Adipose tissue (tissue), 3 donors: ENCODE results near the gene SMCO2. TPM values are rescaled to one million over a fixed set of nuclear protein-coding genes. Genes with fewer than 3 reads are reported as not detected.
"Not testable (repeated sequence)": the region's sequence is repeated elsewhere in the genome, so short reads cannot be mapped to it uniquely, and the experiment has no call there.

ENCODE experiments used
- H3K27ac ChIP-seq: one replicate; pipeline ENCODE4 v1.5.1; 2013; ENCODE audit warnings: low read depth, low read length
- WGBS, 3 donors: extraction: QIAGEN DNeasy Blood & Tissue Kit; methylation state at CpG; one replicate each; pipeline ENCODE4 v1.1.7; 2013; 5-methylcytosine and 5-hydroxymethylcytosine counted together
- polyA plus RNA-seq, 3 donors: library from polyadenylated mRNA; stranded (reverse); fragments of 200-250 nt; gene quantifications; one replicate each; pipeline ENCODE4 v1.2.3, GENCODE V29; 2013
- donor health status: healthy with polysubstance abuse.
- donor health status: Bipolar disorder and iron deficiency.
- donor health status: healthy.

Gene SMCO2
- polyA plus RNA-seq, 3 donors, result 0.10 TPM; not detected in 2

DNA sequence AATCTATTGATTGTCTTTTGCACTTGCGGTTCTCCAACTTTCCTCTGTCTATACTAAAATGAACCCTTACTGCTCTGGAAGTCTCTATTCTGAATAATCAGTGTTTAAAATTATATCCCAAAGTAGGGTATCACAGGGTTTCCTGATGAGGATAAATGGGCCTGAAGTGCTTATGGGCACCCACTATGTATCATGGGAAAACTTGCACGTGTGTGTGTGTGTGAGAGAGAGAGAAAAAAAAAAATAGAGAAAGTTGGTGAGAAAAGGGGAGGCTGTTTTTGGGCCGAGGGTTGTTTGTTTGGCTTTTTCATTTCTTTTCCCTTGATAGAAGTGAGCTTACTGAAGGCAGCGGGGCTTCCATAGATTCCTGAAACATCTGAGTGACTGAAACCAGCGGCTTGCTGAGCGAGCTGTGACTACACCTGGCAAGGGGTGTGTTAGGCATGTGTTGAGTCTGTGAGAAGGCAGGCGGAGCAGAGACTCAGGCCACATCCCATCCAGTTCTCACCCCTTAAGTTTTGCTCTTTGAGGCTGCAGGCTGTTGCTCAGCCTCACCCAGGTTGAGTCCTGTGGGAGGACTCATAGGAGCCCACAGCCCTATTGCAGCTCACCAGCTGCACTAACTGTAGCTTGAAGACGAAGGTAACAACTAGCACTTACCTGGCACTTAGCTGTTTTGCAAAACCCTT is 94.6 kb downstream of the SMCO2 start:
- no peak overlapping the region for H3K27ac ChIP-seq
- 34 to 91% (median 88%) methylated on average over 8 of the region's 8 CpGs for WGBS, 3 donors

DNA sequence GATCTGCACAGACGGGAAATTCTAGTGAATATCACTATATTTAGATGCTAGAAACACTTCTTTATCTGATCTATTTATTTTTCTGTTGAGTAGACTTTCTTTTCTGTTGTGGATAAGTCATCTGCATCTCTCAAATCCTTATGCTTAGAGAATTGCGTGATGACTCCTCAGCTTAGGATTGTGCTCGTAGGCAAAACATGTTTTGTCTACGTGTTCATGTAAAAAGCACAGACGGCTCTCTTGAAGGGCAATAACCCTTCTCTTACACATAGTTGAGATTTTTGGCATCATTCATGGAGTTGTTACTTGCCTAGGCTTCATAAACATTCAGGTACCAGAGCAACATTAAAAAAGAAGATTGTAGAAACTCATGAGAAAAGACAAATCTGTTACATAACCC is 96.1 kb downstream of the SMCO2 start:
- H3K27ac ChIP-seq, result no peak overlapping the region

DNA sequence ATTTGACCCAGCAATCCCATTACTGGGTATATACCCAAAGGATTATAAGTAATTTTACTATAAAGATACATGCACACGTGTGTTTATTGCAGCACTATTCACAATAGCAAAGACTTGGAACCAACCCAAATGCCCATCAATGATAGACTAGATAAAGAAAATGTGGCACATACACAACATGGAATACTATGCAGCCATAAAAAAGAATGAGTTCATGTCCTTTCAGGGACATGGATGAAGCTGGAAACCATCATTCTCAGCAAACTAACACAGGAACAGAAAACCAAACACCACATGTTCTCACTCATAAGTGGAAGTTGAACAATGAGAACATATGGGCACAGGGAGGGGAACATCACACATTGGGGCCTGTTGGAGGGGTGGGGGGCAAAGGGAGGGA is 98.3 kb downstream of the SMCO2 start:
- H3K27ac ChIP-seq, result not testable (repeated sequence)
- 94 to 96% (median 96%) methylated on average over 1 of the region's 1 CpG for WGBS, 3 donors

More for the DNA sequence above, 96.1 kb downstream of the SMCO2 start:
- 76 to 88% (median 78%) methylated on average over 5 of the region's 5 CpGs for WGBS, 3 donors

GRCh38 chr12:27545665-27546064 is 99.1 kb downstream of the SMCO2 start:
- H3K27ac ChIP-seq, result no peak overlapping the region
- 61 to 89% (median 86%) methylated on average over 9 of the region's 9 CpGs for WGBS, 3 donors

DNA sequence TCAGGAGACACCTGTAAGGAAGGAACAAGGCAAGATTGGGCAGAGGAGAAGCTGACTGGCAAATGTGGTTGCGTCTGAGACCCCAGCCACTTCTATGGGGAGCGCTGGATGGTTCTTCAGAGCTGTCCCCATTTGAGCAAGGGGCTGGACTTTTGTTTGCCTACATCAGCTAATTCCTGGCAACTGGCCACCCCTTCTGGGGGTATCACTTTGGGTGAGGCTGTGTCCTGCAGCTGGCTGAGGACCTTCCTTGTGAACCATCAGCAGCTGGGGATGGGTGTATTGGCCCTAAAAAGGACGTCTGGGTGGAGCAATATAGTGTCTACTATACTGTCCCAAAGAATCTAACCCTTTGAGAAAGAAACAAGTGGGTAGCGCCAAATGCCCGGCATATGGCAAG is 101.1 kb downstream of the SMCO2 start:
- no peak overlapping the region for H3K27ac ChIP-seq

GRCh38 chr12:27548301-27549199 is 102.0 kb downstream of the SMCO2 start:
- WGBS, 3 donors, result 72 to 93% (median 92%) methylated on average over 8 of the region's 8 CpGs
- no peak overlapping the region for H3K27ac ChIP-seq

More for the DNA sequence above, 101.1 kb downstream of the SMCO2 start:
- 92 to 97% (median 96%) methylated on average over 5 of the region's 5 CpGs for WGBS, 3 donors

DNA sequence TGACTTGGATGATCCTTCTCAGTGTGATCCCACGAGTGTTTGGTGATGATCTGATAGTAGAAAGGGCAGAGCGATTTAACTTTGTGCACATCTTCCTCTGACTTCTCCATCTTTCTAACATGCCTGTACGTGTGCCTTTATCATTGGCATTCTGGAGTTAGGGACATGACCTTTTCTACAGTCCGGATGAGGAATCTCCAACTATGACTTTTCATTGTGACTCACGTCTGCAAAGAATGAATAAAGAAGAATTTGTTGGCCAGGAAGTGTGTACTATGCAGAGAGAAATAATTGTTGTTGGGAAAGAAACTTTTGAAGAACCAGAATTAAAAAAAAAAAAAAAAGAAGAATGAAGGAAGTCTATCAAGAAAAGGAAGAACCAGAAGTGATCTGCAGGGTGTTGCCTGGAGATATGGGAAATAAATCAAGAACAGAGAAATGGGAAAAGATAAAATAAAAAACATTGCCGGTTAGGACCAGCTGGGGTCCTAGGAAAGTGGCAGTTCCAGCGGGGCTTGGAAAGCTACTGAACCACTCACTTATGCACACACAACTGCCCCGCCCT is 102.8 kb downstream of the SMCO2 start:
- H3K27ac ChIP-seq, result no peak overlapping the region
- 18 to 31% (median 20%) methylated on average over 8 of the region's 8 CpGs for WGBS, 3 donors

- WGBS, 3 donors, result 15 to 23% (median 19%) methylated on average over 12 of the region's 12 CpGs
- no peak overlapping the region for H3K27ac ChIP-seq
These were observed 103.5 kb downstream of the SMCO2 start for GRCh38 chr12:27549801-27550652.

DNA sequence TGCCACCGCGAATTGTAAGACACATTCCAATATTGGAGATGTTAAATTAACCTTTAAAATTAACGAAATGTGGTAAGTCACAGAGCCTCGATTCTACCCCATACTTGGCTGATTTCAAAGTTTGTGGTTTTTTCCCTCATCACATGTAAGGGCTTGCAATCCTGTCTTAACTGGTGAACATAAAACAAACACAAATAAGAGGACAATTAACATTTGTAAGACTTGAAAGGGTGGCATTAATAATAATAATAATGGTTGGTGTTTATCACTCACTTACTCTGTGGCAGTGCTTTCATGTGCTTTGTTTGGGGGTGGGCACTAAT is 104.1 kb downstream of the SMCO2 start:
- H3K27ac ChIP-seq, result no peak overlapping the region
- WGBS, 3 donors, result 53 to 69% (median 66%) methylated on average over 4 of the region's 4 CpGs

- no peak overlapping the region for H3K27ac ChIP-seq
- 58 to 62% (median 59%) methylated on average over 9 of the region's 9 CpGs for WGBS, 3 donors
These were observed 104.8 kb downstream of the SMCO2 start for GRCh38 chr12:27551172-27551840.

Other genes starting within 250 kb of the SMCO2 start
- 10 to 100 TPM in 2 of 3 donors, 1 to 10 TPM in 1; 4.5 to 20.4 (median 19.3) TPM for gene STK38L, start 202.4 kb upstream of the SMCO2 start, polyA plus RNA-seq
- 1 to 10 TPM; 1.1 to 4.8 (median 1.5) TPM for gene BMAL2, start 113.9 kb upstream of the SMCO2 start, polyA plus RNA-seq
- 10 to 100 TPM; 12.1 to 35.0 (median 19.6) TPM for gene PPFIBP1, start 77.5 kb downstream of the SMCO2 start, polyA plus RNA-seq
- 1 to 10 TPM in 2 of 3 donors, under 1 TPM in 1; 0.30 to 5.2 (median 3.3) TPM for gene REP15, start 249.7 kb downstream of the SMCO2 start, polyA plus RNA-seq